WTC11 (cell line): ENCODE results near the gene CCDC191.

Experiments
- MXD4 ChIP-seq: fragments of 250-450 bp; sonication (Bioruptor Pico); IDR thresholded peaks from 2 replicates; pipeline ENCODE4 v1.8.0; 2021; ENCODE audit warnings: mild to moderate bottlenecking, moderate library complexity, borderline replicate concordance
- NR2C2 ChIP-seq: sonication (generic); formaldehyde crosslinking; IDR thresholded peaks from 2 replicates; pipeline ENCODE4 v1.8.0; 2022; ENCODE audit warnings: mild to moderate bottlenecking, missing genetic modification reagents
- RELA ChIP-seq: sonication (generic); formaldehyde crosslinking; IDR thresholded peaks from 2 replicates; pipeline ENCODE4 v1.8.1; 2022; ENCODE audit warnings: missing genetic modification reagents, mild to moderate bottlenecking, borderline replicate concordance
- SMAD3 ChIP-seq: sonication (generic); formaldehyde crosslinking; IDR thresholded peaks from 2 replicates; pipeline ENCODE4 v1.8.0; 2022; ENCODE audit warnings: missing genetic modification reagents, mild to moderate bottlenecking, borderline replicate concordance
- TF ChIP-seq, protein P1 (sequence below): fragments of 200-600 bp; IDR thresholded peaks from 2 replicates; pipeline ENCODE4 v1.8.0; 2022; ENCODE audit warnings: antibody characterized with exemption
- TF ChIP-seq, protein P2 (sequence below): fragments of 250-450 bp; sonication (Bioruptor Pico); IDR thresholded peaks from 2 replicates; pipeline ENCODE4 v1.9.0; 2021; ENCODE audit warnings: moderate library complexity, mild to moderate bottlenecking, inconsistent platforms, borderline replicate concordance

DNA sequence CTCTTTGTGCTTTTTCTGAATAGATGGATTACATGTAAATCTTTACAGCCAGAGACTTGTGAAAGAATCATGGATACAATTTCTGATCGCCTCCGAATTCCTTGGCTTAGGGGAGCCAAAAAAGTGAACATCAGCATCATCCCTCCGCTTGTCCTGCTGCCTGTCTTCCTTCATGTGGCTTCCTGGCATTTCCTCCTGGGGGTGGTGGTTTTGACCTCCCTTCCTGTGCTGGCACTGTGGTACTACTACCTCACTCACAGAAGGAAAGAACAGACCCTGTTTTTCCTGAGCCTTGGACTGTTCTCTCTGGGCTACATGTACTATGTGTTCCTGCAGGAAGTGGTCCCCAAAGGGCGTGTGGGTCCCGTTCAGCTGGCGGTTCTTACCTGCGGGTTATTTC, 102.6 kb downstream of the CCDC191 start:
- TF ChIP-seq SMAD3 (CRISPR knock-in tag) (no peak), RELA (no peak), MXD4 (CRISPR knock-in tag) (no peak), NR2C2 (no peak)
- TF ChIP-seq, protein P1, sequence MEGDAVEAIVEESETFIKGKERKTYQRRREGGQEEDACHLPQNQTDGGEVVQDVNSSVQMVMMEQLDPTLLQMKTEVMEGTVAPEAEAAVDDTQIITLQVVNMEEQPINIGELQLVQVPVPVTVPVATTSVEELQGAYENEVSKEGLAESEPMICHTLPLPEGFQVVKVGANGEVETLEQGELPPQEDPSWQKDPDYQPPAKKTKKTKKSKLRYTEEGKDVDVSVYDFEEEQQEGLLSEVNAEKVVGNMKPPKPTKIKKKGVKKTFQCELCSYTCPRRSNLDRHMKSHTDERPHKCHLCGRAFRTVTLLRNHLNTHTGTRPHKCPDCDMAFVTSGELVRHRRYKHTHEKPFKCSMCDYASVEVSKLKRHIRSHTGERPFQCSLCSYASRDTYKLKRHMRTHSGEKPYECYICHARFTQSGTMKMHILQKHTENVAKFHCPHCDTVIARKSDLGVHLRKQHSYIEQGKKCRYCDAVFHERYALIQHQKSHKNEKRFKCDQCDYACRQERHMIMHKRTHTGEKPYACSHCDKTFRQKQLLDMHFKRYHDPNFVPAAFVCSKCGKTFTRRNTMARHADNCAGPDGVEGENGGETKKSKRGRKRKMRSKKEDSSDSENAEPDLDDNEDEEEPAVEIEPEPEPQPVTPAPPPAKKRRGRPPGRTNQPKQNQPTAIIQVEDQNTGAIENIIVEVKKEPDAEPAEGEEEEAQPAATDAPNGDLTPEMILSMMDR = no peak
- TF ChIP-seq, protein P2, sequence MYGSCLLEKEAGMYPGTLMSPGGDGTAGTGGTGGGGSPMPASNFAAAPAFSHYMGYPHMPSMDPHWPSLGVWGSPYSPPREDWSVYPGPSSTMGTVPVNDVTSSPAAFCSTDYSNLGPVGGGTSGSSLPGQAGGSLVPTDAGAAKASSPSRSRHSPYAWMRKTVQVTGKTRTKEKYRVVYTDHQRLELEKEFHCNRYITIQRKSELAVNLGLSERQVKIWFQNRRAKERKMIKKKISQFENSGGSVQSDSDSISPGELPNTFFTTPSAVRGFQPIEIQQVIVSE = no peak
